HEK293T (cell line): Measurements from ENCODE around the gene TANC1.

Experiments used
- CTCF ChIA-PET: fragments of 350-600 bp; formaldehyde crosslinking; extraction: SDS; loops from one replicate; lab custom pipeline; 2021; ENCODE audit warnings: antibody characterized with exemption, inconsistent platforms; lab: Yijun Ruan, JAX
- POLR2A ChIA-PET: fragments of 350-600 bp; formaldehyde crosslinking; extraction: SDS; loops from one replicate; lab custom pipeline; 2020; ENCODE audit warnings: antibody characterized with exemption, inconsistent platforms; lab: Yijun Ruan, JAX
- DNase-seq: peaks from one replicate; pipeline ENCODE4 v3.0.0; 2012; ENCODE audit warnings: mixed read lengths; ENCODE audit errors: extremely low spot score
- ARNT ChIP-seq: fragments of 450-650 bp; IDR thresholded peaks from 2 replicates; pipeline ENCODE4 v1.6.1; 2017; ENCODE audit warnings: mild to moderate bottlenecking
- BHLHE40 ChIP-seq: fragments of 450-650 bp; IDR thresholded peaks from 2 replicates; pipeline ENCODE4 v1.6.1; 2016; ENCODE audit warnings: mild to moderate bottlenecking, moderate library complexity, borderline replicate concordance
- CTBP1 ChIP-seq: fragments of 450-650 bp; IDR thresholded peaks from 2 replicates; pipeline ENCODE4 v1.6.1; 2016; ENCODE audit warnings: borderline replicate concordance
- ELF4 ChIP-seq: fragments of 450-650 bp; IDR thresholded peaks from 2 replicates; pipeline ENCODE4 v1.6.1; 2017; ENCODE audit warnings: antibody characterized with exemption
- FOXA1 ChIP-seq: fragments of 450-650 bp; IDR thresholded peaks from 2 replicates; pipeline ENCODE4 v1.6.1; 2016; ENCODE audit warnings: mild to moderate bottlenecking
- FOXK2 ChIP-seq: fragments of 450-650 bp; IDR thresholded peaks from 2 replicates; pipeline ENCODE4 v1.6.1; 2016; ENCODE audit warnings: mild to moderate bottlenecking
- FOXM1 ChIP-seq: fragments of 450-650 bp; IDR thresholded peaks from 2 replicates; pipeline ENCODE4 v1.6.1; 2017; ENCODE audit warnings: mild to moderate bottlenecking, borderline replicate concordance
- HDGF ChIP-seq: fragments of 450-650 bp; IDR thresholded peaks from 2 replicates; pipeline ENCODE4 v1.6.1; 2017; ENCODE audit warnings: antibody characterized with exemption, borderline replicate concordance
- L3MBTL2 ChIP-seq: fragments of 450-650 bp; conservative IDR thresholded peaks from 2 replicates; pipeline ENCODE4 v1.6.1; 2016; ENCODE audit warnings: mild to moderate bottlenecking
- LEF1 ChIP-seq: fragments of 450-650 bp; IDR thresholded peaks from 2 replicates; pipeline ENCODE4 v1.6.1; 2017; ENCODE audit warnings: mild to moderate bottlenecking, borderline replicate concordance
- NFRKB ChIP-seq: fragments of 450-650 bp; IDR thresholded peaks from 2 replicates; pipeline ENCODE4 v1.6.1; 2016; ENCODE audit warnings: mild to moderate bottlenecking, moderate library complexity
- PKNOX1 ChIP-seq: fragments of 450-650 bp; IDR thresholded peaks from 2 replicates; pipeline ENCODE4 v1.6.1; 2016
- SP1 ChIP-seq: fragments of 450-650 bp; IDR thresholded peaks from 2 replicates; pipeline ENCODE4 v1.6.1; 2017
- SUZ12 ChIP-seq: fragments of 450-650 bp; IDR thresholded peaks from 2 replicates; pipeline ENCODE4 v1.6.1; 2016; ENCODE audit warnings: mild to moderate bottlenecking
- TARDBP ChIP-seq: fragments of 450-650 bp; IDR thresholded peaks from 2 replicates; pipeline ENCODE4 v1.6.1; 2016
- ZNF384 ChIP-seq: fragments of 450-650 bp; IDR thresholded peaks from 2 replicates; pipeline ENCODE4 v1.6.1; 2016

Gene TANC1

GRCh38 chr2:159073256-159073655 lies 104.8 kb downstream of the TANC1 start:
- DNase-seq = no peak
- TF ChIP-seq ARNT = no peak
- TF ChIP-seq FOXM1 = no peak
- TF ChIP-seq SP1 = no peak
- TF ChIP-seq PKNOX1 = no peak
- TF ChIP-seq BHLHE40 = no peak
- TF ChIP-seq SUZ12 = no peak
- TF ChIP-seq ELF4 = no peak
- TF ChIP-seq HDGF = no peak
- no peak for TF ChIP-seq LEF1
- TF ChIP-seq TARDBP = no peak
- TF ChIP-seq CTBP1 = no peak
- no peak for TF ChIP-seq NFRKB
- no peak for TF ChIP-seq FOXK2
- CTCF ChIA-PET = no interaction called here
- POLR2A ChIA-PET = no interaction called here

GRCh38 chr2:159074605-159075004 lies 106.2 kb downstream of the TANC1 start:
- DNase-seq = no peak
- ChIA-PET POLR2A (no interaction called here), CTCF (no interaction called here)
- TF ChIP-seq TARDBP (no peak), HDGF (no peak), FOXA1 (no peak), FOXM1 (no peak), CTBP1 (no peak), L3MBTL2 (no peak), ARNT (no peak), ELF4 (no peak), NFRKB (no peak), ZNF384 (no peak), PKNOX1 (no peak), FOXK2 (no peak), BHLHE40 (no peak), SUZ12 (no peak), LEF1 (no peak), SP1 (no peak)

GRCh38 chr2:159075727-159076126 lies 107.3 kb downstream of the TANC1 start:
- ChIA-PET CTCF (no interaction called here), POLR2A (no interaction called here)
- DNase-seq = no peak
- no peak for TF ChIP-seq FOXA1
- no peak for TF ChIP-seq ELF4
- no peak for TF ChIP-seq HDGF
- TF ChIP-seq ARNT = no peak
- no peak for TF ChIP-seq PKNOX1
- no peak for TF ChIP-seq FOXM1
- no peak for TF ChIP-seq CTBP1
- no peak for TF ChIP-seq FOXK2
- no peak for TF ChIP-seq LEF1
- no peak for TF ChIP-seq SUZ12
- TF ChIP-seq L3MBTL2 = no peak
- no peak for TF ChIP-seq SP1
- no peak for TF ChIP-seq ZNF384
- no peak for TF ChIP-seq TARDBP
- TF ChIP-seq NFRKB = no peak
- TF ChIP-seq BHLHE40 = no peak

GRCh38 chr2:159076241-159076640 lies 107.8 kb downstream of the TANC1 start:
- no peak for DNase-seq
- POLR2A ChIA-PET = no interaction called here
- TF ChIP-seq ELF4 (no peak), L3MBTL2 (no peak), LEF1 (no peak)
- CTCF ChIA-PET = no interaction called here

GRCh38 chr2:159077869-159078268 lies 109.4 kb downstream of the TANC1 start:
- CTCF ChIA-PET = interaction anchor here (1.1 kb wide), 1 partner anchor 41 kb away, joined by 3 read pairs; no protein-coding TSS in a partner anchor
- POLR2A ChIA-PET = no interaction called here
- no peak for DNase-seq
- TF ChIP-seq HDGF (no peak), L3MBTL2 (no peak), NFRKB (no peak), SUZ12 (no peak), TARDBP (no peak), ARNT (no peak), ZNF384 (no peak), BHLHE40 (no peak), PKNOX1 (no peak), FOXK2 (no peak), FOXM1 (no peak), FOXA1 (no peak), ELF4 (no peak), CTBP1 (no peak), SP1 (no peak)

- CTCF ChIA-PET = interaction anchor here (1.1 kb wide), 1 partner anchor 40 kb away, joined by 3 read pairs; no protein-coding TSS in a partner anchor
- TF ChIP-seq FOXA1 = no peak
- no peak for TF ChIP-seq CTBP1
- TF ChIP-seq SP1 = no peak
- TF ChIP-seq ARNT = no peak
- no peak for TF ChIP-seq FOXK2
- no peak for TF ChIP-seq PKNOX1
- no peak for TF ChIP-seq L3MBTL2
- no peak for TF ChIP-seq SUZ12
- no peak for TF ChIP-seq TARDBP
- no peak for TF ChIP-seq ELF4
Measured at GRCh38 chr2:159078443-159078842, 110.0 kb downstream of the TANC1 start.

More at GRCh38 chr2:159078443-159078842, 110.0 kb downstream of the TANC1 start:
- POLR2A ChIA-PET = no interaction called here
- no peak for DNase-seq
